WTC11 (cell line): Measurements from ENCODE around the gene IL2RG. TPM values are rescaled to one million over a fixed set of nuclear protein-coding genes. Genes with fewer than 3 reads are reported as not detected.
A peak's percentile ranks its signal among the peaks of the same experiment; 100 is the strongest.

Experiments
- ATAC-seq: fragments of 200-7000 bp; cut with Tn5 transposase; 2 replicates; pipeline ENCODE4 v1.10.0; 2021; ENCODE audit warnings: mild to moderate bottlenecking, moderate library complexity
- CTCF ChIA-PET: fragments of 300-600 bp; sonication (Branson Sonifier 250); formaldehyde crosslinking; loops from one replicate; lab custom pipeline; 2021; ENCODE audit warnings: antibody characterized with exemption; lab: Charles Lee
- POLR2A ChIA-PET: fragments of 350-600 bp; sonication (Branson Sonifier 250); formaldehyde crosslinking; loops from one replicate; lab custom pipeline; 2021; ENCODE audit warnings: antibody characterized with exemption; lab: Charles Lee
- DNase-seq: peaks from one replicate; pipeline ENCODE4 v3.0.0; 2021; ENCODE audit warnings: low spot score
- H3K27ac Mint-ChIP-seq: 2 replicates; pipeline ENCODE4 v1.8.0; 2021; ENCODE audit warnings: mixed read lengths
- H3K27me3 Mint-ChIP-seq: 2 replicates; pipeline ENCODE4 v1.8.0; 2021; ENCODE audit warnings: low read depth, mild to moderate bottlenecking, moderate library complexity, mixed read lengths
- H3K36me3 Mint-ChIP-seq: 2 replicates; pipeline ENCODE4 v1.8.0; 2021; ENCODE audit warnings: mixed read lengths
- H3K4me1 Mint-ChIP-seq: 2 replicates; pipeline ENCODE4 v1.8.0; 2022; ENCODE audit warnings: mixed read lengths
- H3K4me3 Mint-ChIP-seq: 2 replicates; pipeline ENCODE4 v1.8.0; 2021; ENCODE audit warnings: mild to moderate bottlenecking, moderate library complexity, mixed read lengths
- H3K9me3 Mint-ChIP-seq: 2 replicates; pipeline ENCODE4 v1.8.0; 2021; ENCODE audit warnings: mixed read lengths
- CREM ChIP-seq: sonication (generic); formaldehyde crosslinking; IDR thresholded peaks from 2 replicates; pipeline ENCODE4 v1.8.1; 2022; ENCODE audit warnings: mild to moderate bottlenecking, missing genetic modification reagents, moderate library complexity
- E2F1 ChIP-seq: sonication (generic); formaldehyde crosslinking; IDR thresholded peaks from 2 replicates; pipeline ENCODE4 v1.8.0; 2022; ENCODE audit warnings: mild to moderate bottlenecking, missing genetic modification reagents
- ESRRA ChIP-seq: sonication (generic); formaldehyde crosslinking; IDR thresholded peaks from 2 replicates; pipeline ENCODE4 v1.8.1; 2022; ENCODE audit warnings: mild to moderate bottlenecking, missing genetic modification reagents, borderline replicate concordance
- ETV6 ChIP-seq: sonication (generic); formaldehyde crosslinking; IDR thresholded peaks from 2 replicates; pipeline ENCODE4 v1.8.1; 2022; ENCODE audit warnings: mild to moderate bottlenecking, missing genetic modification reagents
- FOXJ3 ChIP-seq: sonication (generic); formaldehyde crosslinking; IDR thresholded peaks from 2 replicates; pipeline ENCODE4 v1.9.0; 2021; ENCODE audit warnings: missing genetic modification reagents, mild to moderate bottlenecking, borderline replicate concordance
- GABPB1 ChIP-seq: sonication (generic); formaldehyde crosslinking; IDR thresholded peaks from 2 replicates; pipeline ENCODE4 v1.8.1; 2023; ENCODE audit warnings: mild to moderate bottlenecking, missing genetic modification reagents
- IRF2 ChIP-seq: sonication (generic); formaldehyde crosslinking; IDR thresholded peaks from 2 replicates; pipeline ENCODE4 v1.8.0; 2022; ENCODE audit warnings: low read depth, missing genetic modification reagents, borderline replicate concordance
- JUN ChIP-seq: sonication (generic); formaldehyde crosslinking; IDR thresholded peaks from 2 replicates; pipeline ENCODE4 v1.8.0; 2023; ENCODE audit warnings: mild to moderate bottlenecking, missing genetic modification reagents
- KAT7 ChIP-seq: sonication (generic); formaldehyde crosslinking; IDR thresholded peaks from 2 replicates; pipeline ENCODE4 v1.8.1; 2023; ENCODE audit warnings: missing genetic modification reagents, mild to moderate bottlenecking, borderline replicate concordance
- NR1H2 ChIP-seq: sonication (generic); formaldehyde crosslinking; IDR thresholded peaks from 2 replicates; pipeline ENCODE4 v1.9.0; 2021; ENCODE audit warnings: mild to moderate bottlenecking, moderate library complexity, missing genetic modification reagents
- NR3C1 ChIP-seq: sonication (generic); formaldehyde crosslinking; conservative IDR thresholded peaks from 2 replicates; pipeline ENCODE4 v1.8.1; 2023; ENCODE audit warnings: low read depth, mild to moderate bottlenecking, missing genetic modification reagents
- SMAD4 ChIP-seq: sonication (generic); formaldehyde crosslinking; IDR thresholded peaks from 2 replicates; pipeline ENCODE4 v1.8.0; 2022; ENCODE audit warnings: mild to moderate bottlenecking, missing genetic modification reagents
- TEAD4 ChIP-seq: sonication (generic); formaldehyde crosslinking; IDR thresholded peaks from 2 replicates; pipeline ENCODE4 v1.8.0; 2022; ENCODE audit warnings: mild to moderate bottlenecking, missing genetic modification reagents
- USF1 ChIP-seq: sonication (generic); formaldehyde crosslinking; IDR thresholded peaks from 2 replicates; pipeline ENCODE4 v1.8.0; 2022; ENCODE audit warnings: mild to moderate bottlenecking, missing genetic modification reagents
- ZNF138 ChIP-seq: sonication (generic); formaldehyde crosslinking; conservative IDR thresholded peaks from 2 replicates; pipeline ENCODE4 v1.8.1; 2022; ENCODE audit warnings: mild to moderate bottlenecking, moderate library complexity, missing genetic modification reagents
- ZNF317 ChIP-seq: sonication (generic); formaldehyde crosslinking; IDR thresholded peaks from 2 replicates; pipeline ENCODE4 v1.8.1; 2023; ENCODE audit warnings: low read depth, mild to moderate bottlenecking, moderate library complexity, missing genetic modification reagents, borderline replicate concordance
- ZNF396 ChIP-seq: fragments of 250-450 bp; sonication (Bioruptor Pico); IDR thresholded peaks from 2 replicates; pipeline ENCODE4 v1.8.0; 2021; ENCODE audit warnings: mild to moderate bottlenecking, moderate library complexity, borderline replicate concordance
- ZNF425 ChIP-seq: fragments of 250-450 bp; sonication (Bioruptor Pico); conservative IDR thresholded peaks from 2 replicates; pipeline ENCODE4 v1.9.0; 2021; ENCODE audit warnings: mild to moderate bottlenecking
- total RNA-seq: library from RNA; stranded (reverse); gene quantifications from 3 replicates; pipeline ENCODE4 v1.2.3, GENCODE V29; 2021
- TF ChIP-seq, protein P1 (sequence below): fragments of 250-450 bp; sonication (Bioruptor Pico); IDR thresholded peaks from 2 replicates; pipeline ENCODE4 v1.9.0; 2021; ENCODE audit warnings: moderate library complexity, mild to moderate bottlenecking, inconsistent platforms, borderline replicate concordance
- TF ChIP-seq, protein P2 (sequence below): sonication (generic); formaldehyde crosslinking; IDR thresholded peaks from 2 replicates; pipeline ENCODE4 v1.8.0; 2023; ENCODE audit warnings: mild to moderate bottlenecking, missing genetic modification reagents

IL2RG gene
- total RNA-seq, 1 experiment from 2014 or later, result 1.2 TPM

- DNase-seq (no peak), ATAC-seq (no peak)
- TF ChIP-seq GABPB1 (CRISPR knock-in tag) (no peak), ZNF425 (no peak), SMAD4 (no peak), ZNF317 (CRISPR knock-in tag) (no peak), TEAD4 (no peak), USF1 (CRISPR knock-in tag) (no peak), FOXJ3 (no peak), ZNF396 (CRISPR knock-in tag) (no peak), ESRRA (CRISPR knock-in tag) (no peak), NR3C1 (CRISPR knock-in tag) (no peak), NR1H2 (no peak), ETV6 (CRISPR knock-in tag) (no peak), E2F1 (CRISPR knock-in tag) (no peak), ZNF138 (CRISPR knock-in tag) (no peak), IRF2 (CRISPR knock-in tag) (no peak), KAT7 (CRISPR knock-in tag) (no peak), CREM (CRISPR knock-in tag) (no peak), JUN (CRISPR knock-in tag) (no peak)
- TF ChIP-seq, protein P1, sequence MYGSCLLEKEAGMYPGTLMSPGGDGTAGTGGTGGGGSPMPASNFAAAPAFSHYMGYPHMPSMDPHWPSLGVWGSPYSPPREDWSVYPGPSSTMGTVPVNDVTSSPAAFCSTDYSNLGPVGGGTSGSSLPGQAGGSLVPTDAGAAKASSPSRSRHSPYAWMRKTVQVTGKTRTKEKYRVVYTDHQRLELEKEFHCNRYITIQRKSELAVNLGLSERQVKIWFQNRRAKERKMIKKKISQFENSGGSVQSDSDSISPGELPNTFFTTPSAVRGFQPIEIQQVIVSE, result no peak
- TF ChIP-seq, protein P2, sequence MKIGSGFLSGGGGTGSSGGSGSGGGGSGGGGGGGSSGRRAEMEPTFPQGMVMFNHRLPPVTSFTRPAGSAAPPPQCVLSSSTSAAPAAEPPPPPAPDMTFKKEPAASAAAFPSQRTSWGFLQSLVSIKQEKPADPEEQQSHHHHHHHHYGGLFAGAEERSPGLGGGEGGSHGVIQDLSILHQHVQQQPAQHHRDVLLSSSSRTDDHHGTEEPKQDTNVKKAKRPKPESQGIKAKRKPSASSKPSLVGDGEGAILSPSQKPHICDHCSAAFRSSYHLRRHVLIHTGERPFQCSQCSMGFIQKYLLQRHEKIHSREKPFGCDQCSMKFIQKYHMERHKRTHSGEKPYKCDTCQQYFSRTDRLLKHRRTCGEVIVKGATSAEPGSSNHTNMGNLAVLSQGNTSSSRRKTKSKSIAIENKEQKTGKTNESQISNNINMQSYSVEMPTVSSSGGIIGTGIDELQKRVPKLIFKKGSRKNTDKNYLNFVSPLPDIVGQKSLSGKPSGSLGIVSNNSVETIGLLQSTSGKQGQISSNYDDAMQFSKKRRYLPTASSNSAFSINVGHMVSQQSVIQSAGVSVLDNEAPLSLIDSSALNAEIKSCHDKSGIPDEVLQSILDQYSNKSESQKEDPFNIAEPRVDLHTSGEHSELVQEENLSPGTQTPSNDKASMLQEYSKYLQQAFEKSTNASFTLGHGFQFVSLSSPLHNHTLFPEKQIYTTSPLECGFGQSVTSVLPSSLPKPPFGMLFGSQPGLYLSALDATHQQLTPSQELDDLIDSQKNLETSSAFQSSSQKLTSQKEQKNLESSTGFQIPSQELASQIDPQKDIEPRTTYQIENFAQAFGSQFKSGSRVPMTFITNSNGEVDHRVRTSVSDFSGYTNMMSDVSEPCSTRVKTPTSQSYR, result no peak
- peaks cover 42% of the 10 kb centered on the region for H3K27me3 Mint-ChIP-seq
- ChIA-PET CTCF (no interaction called here), POLR2A (interaction anchor here (1.5 to 1.7 kb wide), 2 partner anchors 17 to 27 kb away, joined by 4 read pairs; no protein-coding TSS in a partner anchor)
- no peaks in the 10 kb centered on the region for H3K9me3 Mint-ChIP-seq
- peaks cover 13% of the 10 kb centered on the region for H3K36me3 Mint-ChIP-seq
- 0 out of 2 replicates have a peak, but pooled peaks cover 2% of the 10 kb centered on the region for H3K4me1 Mint-ChIP-seq
- peak overlapping the region; percentile 29; the same call in 1 of the 2 replicates for H3K4me3 Mint-ChIP-seq
- no peak overlapping the region for H3K27ac Mint-ChIP-seq
These were observed 6.0 kb upstream of the IL2RG start for GRCh38 chrX:71117358-71117757.
